ENCODE measurements around the gene KMT2A. TPM values are rescaled to one million over a fixed set of nuclear protein-coding genes. Genes with fewer than 3 reads are reported as not detected.

KMT2A gene
- total RNA-seq, 1 experiment from 2014 or later: 54.8 TPM

Other genes with a start within 250 kb of the KMT2A start
- 0.10 TPM in 1 of 2 replicates, not detected in the other for gene JAML, start 211.5 kb upstream of the KMT2A start, total RNA-seq (2014; rRNA removed; shearing (Covaris generic))
- gene MPZL3, start 184.1 kb upstream of the KMT2A start, total RNA-seq (2014; rRNA removed; shearing (Covaris generic)): 11.1 and 11.7 TPM in 2 replicates
- gene MPZL2, start 172.2 kb upstream of the KMT2A start, total RNA-seq (2014; rRNA removed; shearing (Covaris generic)): 24.3 and 30.4 TPM in 2 replicates
- gene CD3E, start 131.8 kb upstream of the KMT2A start, total RNA-seq (2014; rRNA removed; shearing (Covaris generic)): not detected in 2 replicates
- not detected in 2 replicates for gene CD3D, start 93.8 kb upstream of the KMT2A start, total RNA-seq (2014; rRNA removed; shearing (Covaris generic))
- not detected in 2 replicates for gene CD3G, start 92.1 kb upstream of the KMT2A start, total RNA-seq (2014; rRNA removed; shearing (Covaris generic))
- gene UBE4A, start 76.9 kb upstream of the KMT2A start, total RNA-seq (2014; rRNA removed; shearing (Covaris generic)): 23.6 and 24.1 TPM in 2 replicates
- 222 and 227 TPM in 2 replicates for gene ATP5MG, start 34.9 kb upstream of the KMT2A start, total RNA-seq (2014; rRNA removed; shearing (Covaris generic))
- not detected in 2 replicates for gene TTC36, start 91.0 kb downstream of the KMT2A start, total RNA-seq (2014; rRNA removed; shearing (Covaris generic))
- 4.3 and 4.4 TPM in 2 replicates for gene TMEM25, start 94.7 kb downstream of the KMT2A start, total RNA-seq (2014; rRNA removed; shearing (Covaris generic))
- gene IFT46, start 129.4 kb downstream of the KMT2A start, total RNA-seq (2014; rRNA removed; shearing (Covaris generic)): 17.6 and 18.7 TPM in 2 replicates
- gene ARCN1, start 135.9 kb downstream of the KMT2A start, total RNA-seq (2014; rRNA removed; shearing (Covaris generic)): 79.4 and 84.9 TPM in 2 replicates
- gene PHLDB1, start 171.1 kb downstream of the KMT2A start, total RNA-seq (2014; rRNA removed; shearing (Covaris generic)): 207 and 215 TPM in 2 replicates
- 0.05 TPM in 1 of 2 replicates, not detected in the other for gene TREH, start 243.2 kb downstream of the KMT2A start, total RNA-seq (2014; rRNA removed; shearing (Covaris generic))

Measured in HT-29 (cell line).